ENCODE data around the gene FAM118B. TPM values are rescaled to one million over a fixed set of nuclear protein-coding genes. Genes with fewer than 3 reads are reported as not detected.

Gene FAM118B
- total and polyA plus RNA-seq, 2 of the 4 experiments (the other 2 are of a cell fraction): 20.0 to 27.2 TPM

DNA sequence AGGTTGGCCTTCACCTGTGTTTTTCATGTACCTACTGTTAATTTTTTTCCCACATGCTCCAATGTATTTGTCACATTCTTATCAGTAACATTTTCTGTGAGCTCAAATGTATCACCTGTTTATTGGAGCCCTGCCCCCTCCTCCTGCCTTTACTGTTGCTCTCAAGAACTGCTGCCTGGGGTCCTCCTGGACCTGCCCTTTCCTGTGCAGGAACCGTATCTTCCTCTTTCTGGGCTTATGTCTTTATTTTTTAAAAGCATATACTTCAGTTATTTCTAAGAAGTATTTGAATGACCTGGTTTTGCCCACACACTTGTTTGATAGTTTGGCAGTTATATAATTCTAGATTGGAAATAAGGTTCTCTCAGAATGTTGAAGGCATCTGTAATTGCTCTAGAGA is 5.9 kb downstream of the FAM118B start:
- POLR2A ChIA-PET (ENCODE audit: unreplicated experiment): no interaction called here
- intact Hi-C loops (cut with micrococcal nuclease): no loop called here
- CTCF ChIA-PET: no interaction called here

More for the DNA sequence above, 5.9 kb downstream of the FAM118B start:
- H2BK20ac ChIP-seq (ENCODE audit: low read depth, low read length): no peak overlapping the region
- no peak overlapping the region for H2BK5ac ChIP-seq (ENCODE audit: low read depth, low read length, poor library complexity, severe bottlenecking)
- H4K8ac ChIP-seq (ENCODE audit: low read depth in 2 of 2, low read length in 2 of 2): no peak overlapping the region
- H3K9me3 ChIP-seq (ENCODE audit: control insufficient read depth, insufficient read depth, low read length): no peaks in the 10 kb centered on the region
- no peak for ATAC-seq (ENCODE audit: low read depth)
- H3K4me1 ChIP-seq (ENCODE audit: control insufficient read depth, insufficient read depth, low read length): no peaks in the 10 kb centered on the region
- no peaks in the 10 kb centered on the region for H3K36me3 ChIP-seq (ENCODE audit: control insufficient read depth, insufficient read depth, low read length)
- H3K4ac ChIP-seq (ENCODE audit: low read depth, low read length): no peak overlapping the region
- H3K14ac ChIP-seq (replicated peaks; ENCODE audit: low read depth, low read length): no peak overlapping the region
- no peak overlapping the region for H3K9ac ChIP-seq (ENCODE audit: low read depth, low read length)
- no peak overlapping the region for H2AK9ac ChIP-seq (replicated peaks; ENCODE audit: low read depth, low read length, poor library complexity)
- no peak overlapping the region for H3K27ac ChIP-seq (ENCODE audit: insufficient read depth, low read length)
- no peaks in the 10 kb centered on the region for H3K27me3 ChIP-seq (ENCODE audit: control insufficient read depth, insufficient read depth, low read length)
- H3K23ac ChIP-seq (ENCODE audit: low read depth, low read length): no peak overlapping the region
- WGBS, 2 experiments (ENCODE audit: extremely low coverage in 2 of 2, insufficient read length in 1 of 2): no CpG with 5 or more reads among the region's 1 CpG
- peaks cover 39% of the 10 kb centered on the region for H4K20me1 ChIP-seq (ENCODE audit: insufficient read depth, low read length)
- dilution Hi-C loops (cut with HindIII; ENCODE audit: low sequenced_read_pairs, unreplicated experiment) (loop anchor here (25.0 kb wide), 1 partner anchor 305 kb away; the partner anchor contains the start of genes DDX25 and PUS3), in situ Hi-C loops (cut with MboI; ENCODE audit: low sequenced_read_pairs) (no loop called here)
- no peak overlapping the region for H3K56ac ChIP-seq (ENCODE audit: extremely low read depth, insufficient read depth, low read length)
- no peak overlapping the region for H2AK5ac ChIP-seq (ENCODE audit: low read depth, low read length)
- H2BK15ac ChIP-seq (ENCODE audit: low read depth, low read length): no peak overlapping the region
- H2AFZ ChIP-seq (replicated peaks; ENCODE audit: low read length, poor library complexity): no peak overlapping the region
- no TSS peak for BruUV-seq (replicated peaks)
- no peak overlapping the region for H2BK120ac ChIP-seq (ENCODE audit: low read depth, low read length)
- no peak overlapping the region for H4K91ac ChIP-seq (ENCODE audit: insufficient read depth, low read depth, low read length)
- peaks cover 37 to 65% of the 10 kb centered on the region in 2 experiments for H3K79me1 ChIP-seq (ENCODE audit: low read depth in 1 of 2, low read length in 2 of 2)
- H3K4me3 ChIP-seq (ENCODE audit: insufficient read depth, low read depth, low read length): no peak overlapping the region
- peaks cover 6% of the 10 kb centered on the region; the same call in 1 of the 2 replicates for H3K9me1 ChIP-seq (ENCODE audit: insufficient read depth, low read length)
- no peak overlapping the region for H4K5ac ChIP-seq (ENCODE audit: low read depth, low read length)
- no peak overlapping the region for H3K4me2 ChIP-seq (ENCODE audit: low read depth, low read length)
- no peak for DNase-seq
- TF ChIP-seq RCOR1 (IDR thresholded peaks at IDR 0.05; ENCODE audit: insufficient replicate concordance, low read length): no peak
- TF ChIP-seq RAD21 (IDR thresholded peaks at IDR 0.05; ENCODE audit: low read length): no peak
- no peak for TF ChIP-seq CEBPB (IDR thresholded peaks at IDR 0.05; ENCODE audit: low read depth, low read length)
- no peak overlapping the region for H3K18ac ChIP-seq (ENCODE audit: low read depth, low read length)
